ENCODE data around the gene ALS2CL.

ALS2CL gene

GRCh38 chr3:46634856-46635255 is 58.6 kb downstream of the ALS2CL start:
- no peak for DNase-seq (ENCODE audit: extremely low read depth, low read depth)
- no peak for TF ChIP-seq CTCF (IDR thresholded peaks at IDR 0.05; ENCODE audit: low read depth, low read length)

- TF ChIP-seq CTCF (IDR thresholded peaks at IDR 0.05; ENCODE audit: low read depth, low read length), result no peak
- DNase-seq (ENCODE audit: extremely low read depth, low read depth), result no peak
These were observed 60.7 kb downstream of the ALS2CL start for GRCh38 chr3:46632792-46633191.

- TF ChIP-seq CTCF (IDR thresholded peaks at IDR 0.05; ENCODE audit: low read depth, low read length), result peak; percentile 99
- DNase-seq (ENCODE audit: extremely low read depth, low read depth), result peak; percentile 55
These were observed 63.6 kb downstream of the ALS2CL start for GRCh38 chr3:46629551-46630517.

- DNase-seq (ENCODE audit: extremely low read depth, low read depth), result no peak
These were observed 64.5 kb downstream of the ALS2CL start for GRCh38 chr3:46628901-46629369.

GRCh38 chr3:46627078-46627477 is 66.4 kb downstream of the ALS2CL start:
- TF ChIP-seq CTCF (IDR thresholded peaks at IDR 0.05; ENCODE audit: low read depth, low read length), result no peak
- no peak for DNase-seq (ENCODE audit: extremely low read depth, low read depth)

More at GRCh38 chr3:46628901-46629369, 64.5 kb downstream of the ALS2CL start:
- no peak for TF ChIP-seq CTCF (IDR thresholded peaks at IDR 0.05; ENCODE audit: low read depth, low read length)

- DNase-seq (ENCODE audit: extremely low read depth, low read depth), result no peak
- TF ChIP-seq CTCF (IDR thresholded peaks at IDR 0.05; ENCODE audit: low read depth, low read length), result no peak
These were observed 67.4 kb downstream of the ALS2CL start for GRCh38 chr3:46626039-46626438.

- DNase-seq (ENCODE audit: extremely low read depth, low read depth), result no peak
- TF ChIP-seq CTCF (IDR thresholded peaks at IDR 0.05; ENCODE audit: low read depth, low read length), result no peak
These were observed 68.4 kb downstream of the ALS2CL start for GRCh38 chr3:46624975-46625490.

Data from AG09319 (cell line).